Smooth muscle cell (in vitro differentiated cells): ENCODE data around the gene CYB5RL. TPM values are rescaled to one million over a fixed set of nuclear protein-coding genes. Genes with fewer than 3 reads are reported as not detected.

Experiments
- DNase-seq: peaks from one replicate; lab custom pipeline; 2025; ENCODE audit not compliant: unreplicated experiment; lab: John Stamatoyannopoulos, UW
- H2AFZ ChIP-seq: fragments of 200-600 bp; sonication (generic); 2 replicates; pipeline ENCODE4 v1.6.0; 2016; ENCODE audit warnings: antibody characterized with exemption, low read depth, mild to moderate bottlenecking
- H3F3A ChIP-seq: fragments of 200-600 bp; sonication (generic); 2 replicates; pipeline ENCODE4 v1.6.0; 2017; ENCODE audit warnings: antibody characterized with exemption, low read depth
- H3K27ac ChIP-seq: fragments of 200-600 bp; sonication (generic); 2 replicates; pipeline ENCODE4 v1.5.1; 2016; ENCODE audit warnings: low read depth, mild to moderate bottlenecking
- H3K27me3 ChIP-seq: fragments of 200-600 bp; sonication (generic); 2 replicates; pipeline ENCODE4 v1.6.1; 2016; ENCODE audit warnings: low read depth, mild to moderate bottlenecking
- H3K36me3 ChIP-seq: fragments of 200-600 bp; sonication (generic); 2 replicates; pipeline ENCODE4 v1.5.1; 2016; ENCODE audit warnings: low read depth
- H3K4me1 ChIP-seq: fragments of 200-600 bp; sonication (generic); 2 replicates; pipeline ENCODE4 v1.5.1; 2016; ENCODE audit warnings: low read depth
- H3K4me2 ChIP-seq: fragments of 200-600 bp; sonication (generic); 2 replicates; pipeline ENCODE4 v1.6.0; 2016; ENCODE audit warnings: mild to moderate bottlenecking
- H3K4me3 ChIP-seq: fragments of 200-600 bp; sonication (generic); 2 replicates; pipeline ENCODE4 v1.5.1; 2016; ENCODE audit warnings: mild to moderate bottlenecking
- H3K79me2 ChIP-seq: fragments of 200-600 bp; sonication (generic); 2 replicates; pipeline ENCODE4 v1.6.0; 2016; ENCODE audit warnings: low read depth, mild to moderate bottlenecking
- H3K9ac ChIP-seq: fragments of 200-600 bp; sonication (generic); 2 replicates; pipeline ENCODE4 v1.6.0; 2016; ENCODE audit warnings: low read depth
- H3K9me3 ChIP-seq: fragments of 200-600 bp; sonication (generic); replicated peaks from 2 replicates; pipeline ENCODE4 v1.5.1; 2016; ENCODE audit warnings: low read depth
- H4K20me1 ChIP-seq: fragments of 200-600 bp; sonication (generic); 2 replicates; pipeline ENCODE4 v1.6.0; 2016; ENCODE audit warnings: low read depth
- CTCF ChIP-seq: fragments of 200-600 bp; sonication (generic); IDR thresholded peaks from 2 replicates; pipeline ENCODE4 v1.5.1; 2017; ENCODE audit warnings: borderline replicate concordance, mild to moderate bottlenecking, antibody characterized with exemption; ENCODE audit not compliant: insufficient read depth, poor library complexity, severe bottlenecking
- WGBS: methylation state at CpG from one replicate; pipeline ENCODE4 v1.1.7; 2016; ENCODE audit warnings: low lambda C conversion rate; 5-methylcytosine and 5-hydroxymethylcytosine counted together
- polyA plus RNA-seq: library from polyadenylated mRNA; unstranded; fragments of >200 nt; fragmentation: Nextera tagmentation; extraction: Ambion mirVana; gene quantifications from 2 replicates; pipeline ENCODE4 v1.2.1, GENCODE V29; 2016
- total RNA-seq: library from RNA; depleted of rRNA; stranded (reverse); fragments of >200 nt; gene quantifications from 2 replicates; pipeline ENCODE4 v1.2.3, GENCODE V29; 2014

The CYB5RL gene
- total and polyA plus RNA-seq, 2 experiments from 2014 or later, result 1.5 to 3.8 TPM

DNA sequence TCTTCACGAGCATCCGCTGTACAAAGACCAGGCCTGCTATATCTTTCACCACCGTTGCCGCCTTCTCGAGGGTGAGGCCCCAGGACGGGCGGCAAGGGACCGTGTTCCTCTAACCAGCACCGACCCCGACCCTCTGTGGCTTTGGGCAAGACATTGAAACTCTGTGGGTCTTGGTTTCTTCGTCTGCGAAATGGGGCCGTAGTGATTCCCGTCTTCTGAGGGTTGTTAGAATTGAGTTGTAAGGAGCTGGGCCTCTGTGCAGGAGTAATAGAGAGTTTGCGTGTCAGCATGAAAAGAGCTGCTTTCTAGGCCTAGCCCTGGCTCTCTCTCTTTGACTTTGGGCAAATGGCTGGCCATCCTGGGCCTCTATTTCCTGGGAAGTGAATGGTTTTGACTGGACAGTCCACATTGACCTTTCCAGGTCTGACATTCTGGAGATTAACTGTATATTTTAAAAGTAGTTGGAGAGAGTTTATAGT, 728 bp upstream of the CYB5RL start:
- Histone ChIP-seq H3K4me2 (peak overlapping the region; percentile 90), H3K27me3 (no peaks in the 10 kb centered on the region), H3K4me1 (peaks cover 10% of the 10 kb centered on the region), H4K20me1 (no peaks in the 10 kb centered on the region), H3K27ac (no peak overlapping the region), H3K9me3 (no peaks in the 10 kb centered on the region), H2AFZ (peak overlapping the region; percentile 86), H3K4me3 (peak overlapping the region; percentile 90), H3K36me3 (peaks cover 4% of the 10 kb centered on the region), H3K79me2 (peaks cover 33% of the 10 kb centered on the region), H3F3A (no peaks in the 10 kb centered on the region), H3K9ac (peak overlapping the region; percentile 82)
- 4% methylated on average over 15 of the region's 15 CpGs for WGBS
- DNase-seq, result no peak
- TF ChIP-seq CTCF, result no peak

- Histone ChIP-seq H3K9ac (no peak overlapping the region), H3K4me2 (peak overlapping the region; percentile 90), H3F3A (no peaks in the 10 kb centered on the region), H3K27me3 (no peaks in the 10 kb centered on the region), H2AFZ (peak overlapping the region; percentile 86), H3K79me2 (peaks cover 33% of the 10 kb centered on the region), H3K27ac (no peak overlapping the region), H3K36me3 (no peaks in the 10 kb centered on the region), H3K4me1 (peaks cover 10% of the 10 kb centered on the region), H3K9me3 (no peaks in the 10 kb centered on the region), H4K20me1 (no peaks in the 10 kb centered on the region), H3K4me3 (peak overlapping the region; percentile 90)
- no peak for DNase-seq
- 29% methylated on average over 17 of the region's 17 CpGs for WGBS
- no peak for TF ChIP-seq CTCF
These were observed 572 bp downstream of the CYB5RL start for GRCh38 chr1:54199151-54199764.

DNA sequence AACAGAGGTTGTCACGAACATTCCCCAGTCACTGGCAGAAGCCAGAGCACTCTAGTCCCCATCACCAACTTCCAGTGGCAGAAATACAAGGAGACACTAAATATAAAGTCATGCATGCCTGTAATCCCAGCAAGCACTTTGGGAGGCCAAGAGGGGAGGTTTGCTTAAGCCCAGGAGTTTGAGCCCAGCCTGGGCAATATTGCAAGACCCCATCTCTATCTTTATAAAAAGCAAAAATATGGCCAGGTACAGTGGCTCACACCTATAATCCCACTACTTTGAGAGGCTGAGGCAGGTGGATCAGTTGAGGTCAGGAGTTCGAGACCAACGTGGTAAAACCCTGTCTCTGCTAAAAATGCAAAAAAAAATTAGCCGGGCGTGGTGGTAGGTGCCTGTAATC, 6.4 kb downstream of the CYB5RL start:
- H4K20me1 ChIP-seq, result no peaks in the 10 kb centered on the region
- no peaks in the 10 kb centered on the region for H3K9me3 ChIP-seq
- H3K4me3 ChIP-seq, result no peak overlapping the region
- no peak for DNase-seq
- no peak overlapping the region for H2AFZ ChIP-seq
- H3F3A ChIP-seq, result no peaks in the 10 kb centered on the region
- WGBS, result 95% methylated on average over 5 of the region's 5 CpGs
- no peak overlapping the region for H3K9ac ChIP-seq
- no peaks in the 10 kb centered on the region for H3K79me2 ChIP-seq
- no peaks in the 10 kb centered on the region for H3K36me3 ChIP-seq
- no peak for TF ChIP-seq CTCF
- H3K27ac ChIP-seq, result no peak overlapping the region
- H3K4me1 ChIP-seq, result no peaks in the 10 kb centered on the region
- H3K4me2 ChIP-seq, result no peak overlapping the region
- H3K27me3 ChIP-seq, result no peaks in the 10 kb centered on the region

DNA sequence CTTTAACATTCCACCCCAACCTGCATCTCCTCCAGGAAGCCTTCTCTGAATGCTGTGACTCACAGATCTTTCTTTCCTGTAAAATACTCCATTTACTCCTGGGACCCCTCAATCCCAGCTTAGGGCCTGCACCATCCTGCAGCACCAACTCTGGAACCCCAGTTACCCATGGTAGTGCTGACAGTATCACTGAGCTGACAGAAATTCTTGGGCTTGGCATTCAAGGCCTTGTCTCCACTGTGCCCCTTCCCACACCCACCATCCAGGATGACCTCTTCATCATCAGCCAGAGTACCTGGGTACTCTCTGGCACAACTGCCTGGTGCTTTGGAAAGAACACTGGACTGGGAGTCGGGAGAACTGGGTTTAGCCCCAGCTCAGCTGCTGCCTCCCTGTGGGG, 8.3 kb downstream of the CYB5RL start:
- H3K27me3 ChIP-seq, result no peaks in the 10 kb centered on the region
- H2AFZ ChIP-seq, result no peak overlapping the region
- H3K4me2 ChIP-seq, result no peak overlapping the region
- no peaks in the 10 kb centered on the region for H3K36me3 ChIP-seq
- no peak for DNase-seq
- TF ChIP-seq CTCF, result no peak
- no peaks in the 10 kb centered on the region for H3K79me2 ChIP-seq
- WGBS, result 33% methylated on average over 1 of the region's 1 CpG
- no peak overlapping the region for H3K27ac ChIP-seq
- no peaks in the 10 kb centered on the region for H3F3A ChIP-seq
- H3K4me3 ChIP-seq, result no peak overlapping the region
- no peaks in the 10 kb centered on the region for H3K9me3 ChIP-seq
- no peaks in the 10 kb centered on the region for H3K4me1 ChIP-seq
- H4K20me1 ChIP-seq, result no peaks in the 10 kb centered on the region
- no peak overlapping the region for H3K9ac ChIP-seq
